AG09309 (cell line): ENCODE data around the gene ATP8A2.

ENCODE experiments used
- DNase-seq: peaks from one replicate; pipeline ENCODE4 v3.0.0-alpha.2; 2010; ENCODE audit warnings: low read depth
- H3K4me3 ChIP-seq: 2 replicates; pipeline ENCODE4 v1.5.1; 2011; ENCODE audit warnings: mild to moderate bottlenecking, low read depth, low read length, moderate library complexity; ENCODE audit not compliant: control insufficient read depth
- CTCF ChIP-seq: IDR thresholded peaks from 2 replicates; pipeline ENCODE4 v1.5.1; 2011; ENCODE audit warnings: mild to moderate bottlenecking, low read depth, low read length, inconsistent platforms; ENCODE audit not compliant: insufficient read depth, control insufficient read depth; ENCODE audit errors: missing control alignments

Gene ATP8A2

GRCh38 chr13:25733001-25733491 is 361.3 kb downstream of the ATP8A2 start:
- H3K4me3 ChIP-seq, result no peak overlapping the region
- no peak for TF ChIP-seq CTCF
- no peak for DNase-seq

- no peak for TF ChIP-seq CTCF
- DNase-seq, result no peak
- H3K4me3 ChIP-seq, result no peak overlapping the region
Observed at GRCh38 chr13:25733696-25734435, 362.1 kb downstream of the ATP8A2 start.

GRCh38 chr13:25738342-25739196 is 366.8 kb downstream of the ATP8A2 start:
- no peak overlapping the region for H3K4me3 ChIP-seq
- DNase-seq, result no peak
- TF ChIP-seq CTCF, result no peak

GRCh38 chr13:25739376-25739775 is 367.6 kb downstream of the ATP8A2 start:
- TF ChIP-seq CTCF, result no peak
- DNase-seq, result no peak

GRCh38 chr13:25741796-25742195 is 370.0 kb downstream of the ATP8A2 start:
- TF ChIP-seq CTCF, result no peak
- H3K4me3 ChIP-seq, result no peak overlapping the region
- no peak for DNase-seq

More at GRCh38 chr13:25739376-25739775, 367.6 kb downstream of the ATP8A2 start:
- H3K4me3 ChIP-seq, result no peak overlapping the region

- DNase-seq, result no peak
- TF ChIP-seq CTCF, result no peak
- no peak overlapping the region for H3K4me3 ChIP-seq
Observed at GRCh38 chr13:25742220-25742619, 370.4 kb downstream of the ATP8A2 start.
